ENCODE data around the gene PLA2G7.
"Not testable (repeated sequence)": the region's sequence is repeated elsewhere in the genome, so short reads cannot be mapped to it uniquely, and the experiment has no call there.

PLA2G7 gene

DNA sequence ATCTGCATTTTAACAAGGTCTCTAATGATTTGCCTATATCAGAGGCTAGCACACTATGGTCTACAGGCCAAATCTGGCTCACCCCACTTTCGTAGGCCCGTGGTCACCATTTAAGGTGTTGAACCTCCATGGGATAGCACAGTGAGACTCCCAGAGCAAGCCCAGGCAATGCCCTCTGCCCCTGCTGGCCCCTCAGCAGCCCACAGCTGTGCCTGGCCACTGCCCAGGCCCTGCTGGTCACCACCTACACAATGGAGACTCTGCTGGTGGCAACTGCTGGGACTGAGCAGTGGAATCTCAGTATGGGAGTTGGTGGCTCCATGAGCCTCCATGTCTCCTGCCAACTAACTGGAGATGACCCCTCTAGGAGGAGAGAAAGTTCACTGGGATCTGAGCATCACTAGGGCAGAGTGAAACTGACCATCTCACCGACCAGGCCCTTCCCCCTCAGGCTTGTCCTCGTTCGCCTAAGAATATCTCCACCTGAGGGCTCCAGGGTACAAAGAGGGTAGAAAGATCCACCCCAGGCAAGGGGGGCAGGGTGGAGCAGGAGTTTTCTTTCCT, 13.8 kb upstream of the PLA2G7 start:
- DNase-seq (ENCODE audit: low read depth), result no peak

- no peak for DNase-seq (ENCODE audit: low read depth)
Measured at GRCh38 chr6:46746696-46747095, 11.5 kb upstream of the PLA2G7 start, which contains the start of gene ANKRD66. ANKRD66 (plus strand) TSS chr6:46746933; CDS start chr6:46751949, 5,016 bp downstream.

- DNase-seq (ENCODE audit: low read depth), result no peak
Measured at GRCh38 chr6:46745973-46746372, 10.8 kb upstream of the PLA2G7 start.

DNA sequence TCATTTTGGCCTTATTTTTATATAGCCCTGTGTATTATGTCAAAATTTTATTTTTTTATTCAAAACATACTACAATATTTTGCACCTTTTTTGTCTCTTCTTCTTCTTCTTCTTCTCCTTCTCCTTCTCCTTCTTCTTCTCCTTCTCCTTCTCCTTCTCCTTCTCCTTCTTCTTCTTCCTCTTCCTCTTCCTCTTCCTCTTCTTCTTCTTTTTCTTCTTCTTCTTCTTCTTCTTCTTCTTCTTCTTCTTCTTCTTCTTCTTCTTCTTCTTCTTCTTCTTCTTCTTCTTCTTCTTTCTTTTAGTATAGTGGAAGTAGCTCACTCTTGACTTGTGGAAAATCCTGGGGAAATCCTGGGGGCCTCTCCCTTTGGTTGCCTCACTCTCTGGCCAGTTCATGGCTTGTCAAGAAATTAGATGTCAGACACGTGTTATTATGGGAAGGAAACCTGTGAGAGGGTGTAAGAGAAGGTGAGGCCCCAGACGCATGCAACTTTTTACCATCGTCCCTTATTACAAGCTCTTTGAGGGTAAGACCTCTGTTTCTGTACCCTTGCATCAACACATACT, 9.1 kb upstream of the PLA2G7 start:
- not testable (repeated sequence) for DNase-seq (ENCODE audit: low read depth)

- DNase-seq (ENCODE audit: low read depth), result no peak
Measured at GRCh38 chr6:46743425-46744158, 8.4 kb upstream of the PLA2G7 start.

GRCh38 chr6:46741910-46742309, 6.7 kb upstream of the PLA2G7 start:
- no peak for DNase-seq (ENCODE audit: low read depth)

DNA sequence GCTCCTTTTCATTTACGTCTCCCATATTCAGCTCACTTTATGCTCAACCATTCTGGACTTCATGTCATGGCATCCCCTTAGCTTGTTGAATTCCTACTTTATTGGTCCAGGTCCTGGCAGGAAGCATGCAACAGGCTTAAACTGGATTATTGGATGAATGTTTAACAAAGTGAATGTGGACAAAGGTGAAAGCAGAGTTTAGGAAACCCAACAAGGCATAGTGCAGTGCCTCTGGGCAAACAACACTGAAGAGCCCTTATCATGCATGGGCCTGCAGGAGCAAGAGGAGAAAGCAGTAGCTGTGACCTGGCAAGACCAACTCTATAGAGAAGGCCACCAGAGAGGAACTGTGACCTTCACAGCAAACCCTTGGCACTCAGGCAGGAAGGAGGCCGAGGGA, 6.3 kb upstream of the PLA2G7 start:
- no peak for DNase-seq (ENCODE audit: low read depth)

GRCh38 chr6:46736906-46737305, 1.7 kb upstream of the PLA2G7 start:
- DNase-seq (ENCODE audit: low read depth), result no peak

GRCh38 chr6:46735720-46736031, 501 bp upstream of the PLA2G7 start:
- DNase-seq (ENCODE audit: low read depth), result no peak

DNA sequence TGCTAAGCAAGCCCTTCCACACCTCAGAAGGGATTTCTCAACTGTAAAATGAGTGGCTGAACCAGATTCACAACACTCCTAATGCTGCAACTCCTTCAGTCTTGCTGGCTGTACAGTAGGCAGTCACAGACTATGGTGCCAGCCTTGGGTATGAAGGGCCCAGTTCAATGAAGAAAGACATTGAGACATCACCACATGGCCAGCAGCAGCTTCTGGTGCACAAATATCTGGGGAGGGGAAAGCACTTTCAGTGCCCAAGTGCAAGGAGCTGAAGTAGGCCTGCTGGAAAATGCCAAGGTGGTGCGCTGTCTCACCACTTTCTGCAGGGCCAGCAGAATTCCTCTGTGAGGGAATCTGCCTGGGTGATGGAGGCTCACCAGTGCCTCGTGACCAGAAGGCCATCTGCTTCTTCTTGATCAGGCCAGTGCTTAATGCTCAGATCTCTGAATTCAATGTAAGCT, 1.8 kb downstream of the PLA2G7 start:
- no peak for DNase-seq (ENCODE audit: low read depth)

- no peak for DNase-seq (ENCODE audit: low read depth)
Measured at GRCh38 chr6:46730921-46731461, 4.2 kb downstream of the PLA2G7 start.

DNA sequence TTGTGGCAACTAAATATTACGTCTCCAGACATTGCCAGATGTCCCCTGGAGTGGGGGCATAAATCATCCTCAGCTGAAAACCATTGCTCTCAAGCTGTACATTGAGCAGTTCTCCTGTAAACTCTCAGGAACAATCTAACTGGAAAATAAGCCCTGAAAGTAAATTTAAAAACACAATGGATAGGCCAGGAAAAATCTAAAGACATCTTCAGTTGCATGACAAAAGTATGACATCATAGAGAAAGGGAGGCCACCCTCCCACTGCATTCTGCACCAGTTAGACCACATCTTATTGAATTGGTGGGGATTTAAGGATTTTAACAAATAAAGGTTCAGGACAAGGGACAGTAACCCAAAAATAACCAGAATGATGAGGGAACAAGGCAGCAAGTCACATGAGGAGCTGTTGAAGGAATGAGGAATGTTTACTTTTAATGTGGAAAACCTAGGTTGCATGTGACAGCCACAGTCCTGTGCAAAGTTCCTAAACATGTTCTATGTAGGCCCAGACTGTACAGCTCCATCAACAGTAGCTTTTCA, 5.3 kb downstream of the PLA2G7 start:
- DNase-seq (ENCODE audit: low read depth), result no peak

DNA sequence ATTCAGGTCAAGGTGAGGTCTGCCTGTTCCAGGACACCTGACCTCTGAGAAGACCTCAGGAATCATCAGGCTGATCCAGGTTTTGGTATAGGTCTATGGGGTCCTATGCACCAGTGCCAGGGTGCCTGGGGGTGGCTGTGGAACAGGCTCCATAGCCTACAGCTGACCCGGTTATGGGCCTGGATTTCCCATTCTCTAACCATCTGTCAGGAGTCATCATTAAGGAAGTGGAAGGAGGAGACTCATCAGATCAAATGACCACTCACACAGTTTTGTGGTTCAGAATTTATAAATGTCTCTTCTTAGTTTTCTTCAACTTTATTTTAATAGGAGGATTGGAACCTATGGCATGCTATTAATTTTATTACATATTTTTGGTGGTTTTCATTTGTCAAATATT, 14.8 kb downstream of the PLA2G7 start:
- no peak for DNase-seq (ENCODE audit: low read depth)

GRCh38 chr6:46719099-46719498, 16.1 kb downstream of the PLA2G7 start:
- no peak for DNase-seq (ENCODE audit: low read depth)

GRCh38 chr6:46715141-46715540, 20.0 kb downstream of the PLA2G7 start:
- no peak for DNase-seq (ENCODE audit: low read depth)

DNA sequence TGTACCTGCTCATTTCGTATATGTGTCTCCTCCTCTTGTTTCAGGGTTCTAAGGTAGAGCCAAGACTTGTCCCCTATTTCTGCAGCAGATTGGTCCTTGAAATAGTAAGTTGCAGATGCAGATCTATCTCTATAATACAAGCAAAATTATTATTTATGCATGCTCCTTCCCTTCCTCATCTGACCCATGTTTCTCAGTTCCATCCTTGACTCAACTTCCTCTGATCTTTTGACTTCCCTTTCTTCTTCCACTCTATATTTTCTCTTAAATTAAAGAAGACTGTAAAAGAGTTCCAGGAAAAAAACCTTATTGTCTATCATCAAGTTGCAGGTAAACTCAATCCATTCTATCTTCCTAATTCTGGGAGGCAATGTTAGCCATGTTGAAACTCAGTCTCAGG, 23.7 kb downstream of the PLA2G7 start:
- DNase-seq (ENCODE audit: low read depth), result no peak

DNA sequence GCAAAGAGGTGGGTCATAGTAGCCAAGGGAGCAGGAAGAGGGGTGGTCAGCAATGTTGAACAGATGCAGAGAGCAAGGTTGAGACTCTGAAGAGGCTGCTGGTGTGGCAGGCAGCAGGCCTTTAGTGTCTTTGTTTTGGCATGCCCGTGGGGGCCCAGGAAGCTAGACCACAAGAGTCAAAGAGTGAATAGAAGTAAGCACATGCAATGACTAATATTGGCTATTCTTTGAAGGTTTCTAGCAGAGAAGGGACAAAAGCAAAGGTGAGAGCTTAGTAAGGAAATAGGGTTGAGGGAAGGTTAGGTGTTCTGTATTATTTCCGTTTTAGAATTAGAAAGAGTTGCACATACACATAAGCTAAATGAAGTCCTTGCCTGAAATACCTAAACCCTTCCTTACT, 28.7 kb downstream of the PLA2G7 start:
- DNase-seq (ENCODE audit: low read depth), result no peak

- no peak for DNase-seq (ENCODE audit: low read depth)
Measured at GRCh38 chr6:46704562-46704961, 30.6 kb downstream of the PLA2G7 start.

- DNase-seq (ENCODE audit: low read depth), result no peak
Measured at GRCh38 chr6:46699970-46700369, 35.2 kb downstream of the PLA2G7 start.

DNA sequence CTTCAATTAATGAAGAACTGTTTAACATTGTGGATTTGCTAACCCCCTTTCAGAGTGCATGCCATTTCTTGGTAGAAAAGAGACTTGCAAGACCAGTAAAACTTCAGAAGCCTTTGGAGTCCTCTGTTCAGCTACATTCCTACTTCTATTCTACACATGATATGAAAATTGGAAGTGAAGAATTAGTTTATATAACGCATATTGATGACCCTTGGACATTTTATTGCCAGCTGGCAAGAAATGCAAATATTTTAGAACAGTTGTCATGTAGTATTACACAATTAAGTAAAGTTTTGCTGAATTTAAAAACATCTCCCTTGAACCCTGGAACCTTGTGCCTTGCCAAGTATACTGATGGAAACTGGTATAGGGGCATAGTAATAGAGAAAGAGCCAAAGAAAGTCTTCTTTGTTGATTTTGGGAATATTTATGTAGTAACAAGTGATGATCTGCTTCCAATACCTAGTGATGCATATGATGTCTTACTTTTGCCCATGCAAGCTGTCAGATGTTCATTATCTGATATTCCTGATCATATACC, 44.2 kb downstream of the PLA2G7 start:
- no peak for DNase-seq (ENCODE audit: low read depth)

GRCh38 chr6:46690141-46690755, 44.9 kb downstream of the PLA2G7 start:
- no peak for DNase-seq (ENCODE audit: low read depth)

DNA sequence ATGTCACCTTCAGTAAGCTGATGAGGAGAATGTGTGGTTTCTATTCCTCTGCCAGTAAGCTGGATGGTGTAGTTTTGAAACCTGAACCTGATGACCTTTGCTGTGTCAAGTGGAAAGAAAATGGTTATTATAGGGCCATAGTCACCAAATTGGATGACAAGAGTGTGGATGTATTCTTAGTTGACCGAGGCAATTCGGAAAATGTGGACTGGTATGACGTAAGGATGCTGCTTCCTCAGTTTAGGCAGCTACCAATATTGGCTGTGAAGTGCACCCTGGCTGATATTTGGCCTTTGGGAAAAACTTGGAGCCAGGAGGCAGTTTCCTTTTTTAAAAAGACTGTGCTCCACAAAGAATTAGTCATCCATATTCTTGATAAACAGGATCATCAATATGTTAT, 45.5 kb downstream of the PLA2G7 start:
- DNase-seq (ENCODE audit: low read depth), result no peak
